Panc1 (cell line): ENCODE measurements around the gene JMJD4. TPM values are rescaled to one million over a fixed set of nuclear protein-coding genes. Genes with fewer than 3 reads are reported as not detected.

ENCODE experiments used
- ATAC-seq: fragments of 200-7000 bp; cut with Tn5 transposase; 2 replicates; pipeline ENCODE4 v1.9.1; 2020; ENCODE audit warnings: mild to moderate bottlenecking, moderate library complexity
- Bru-seq: library from RNA; stranded (reverse); fragments of 400-500 nt; gene quantifications from one replicate; lab custom pipeline; 2021; lab: Mats Ljungman, UMichigan
- BruChase-seq, 2 experiments: library from RNA; stranded (reverse); fragments of 400-500 nt; gene quantifications; one replicate each; lab custom pipeline; 2021; lab: Mats Ljungman, UMichigan
- BruUV-seq: library from RNA; stranded (reverse); fragments of 400-500 nt; replicated peaks from 2 replicates; lab custom pipeline; 2021; lab: Mats Ljungman, UMichigan
- CTCF ChIA-PET: fragments of 300-600 bp; sonication (Branson Sonifier 250); formaldehyde crosslinking; loops from one replicate; lab custom pipeline; 2022; ENCODE audit warnings: antibody characterized with exemption; lab: Charles Lee
- POLR2A ChIA-PET: fragments of 300-600 bp; sonication (Branson Sonifier 250); formaldehyde crosslinking; loops from one replicate; lab custom pipeline; 2022; ENCODE audit warnings: antibody characterized with exemption; lab: Charles Lee
- DNase-seq: peaks from one replicate; pipeline ENCODE4 v3.0.0-alpha.2; 2010; ENCODE audit warnings: low read depth, low spot score
- H3K27ac ChIP-seq: 2 replicates; pipeline ENCODE4 v1.5.1; 2011; ENCODE audit warnings: mild to moderate bottlenecking, low read length, inconsistent platforms
- H3K27me3 ChIP-seq: fragments of 200-500 bp; sonication (Bioruptor generic); 2 replicates; pipeline ENCODE4 v1.6.0; 2014; ENCODE audit warnings: low read length, inconsistent platforms; ENCODE audit not compliant: control insufficient read depth, insufficient read depth
- H3K36me3 ChIP-seq: fragments of 200-500 bp; sonication (Bioruptor generic); 2 replicates; pipeline ENCODE4 v1.5.1; 2014; ENCODE audit warnings: inconsistent platforms, mild to moderate bottlenecking, low read length, moderate library complexity; ENCODE audit not compliant: control insufficient read depth, insufficient read depth
- H3K4me1 ChIP-seq: 2 replicates; pipeline ENCODE4 v1.5.1; 2011; ENCODE audit warnings: inconsistent platforms, mild to moderate bottlenecking, low read length, moderate library complexity; ENCODE audit not compliant: control insufficient read depth, insufficient read depth
- H3K4me3 ChIP-seq, 2 experiments: 2 replicates each; pipeline ENCODE4 v1.5.1; 2011 to 2012; ENCODE audit warnings: low read depth in 2 of 2, low read length in 2 of 2, mild to moderate bottlenecking in 2 of 2, inconsistent platforms in 1 of 2, moderate library complexity in 1 of 2
- H3K9me3 ChIP-seq: fragments of 200-500 bp; sonication (Bioruptor generic); 2 replicates; pipeline ENCODE4 v1.5.1; 2014; ENCODE audit warnings: low read depth, mild to moderate bottlenecking, inconsistent platforms, low read length, moderate library complexity; ENCODE audit not compliant: control insufficient read depth, insufficient read depth
- POLR2AphosphoS5 ChIP-seq: IDR thresholded peaks from 2 replicates; pipeline ENCODE4 v1.6.1; 2012; ENCODE audit warnings: mild to moderate bottlenecking, low read depth, low read length, moderate library complexity
- SIN3A ChIP-seq: IDR thresholded peaks from 2 replicates; pipeline ENCODE4 v1.6.1; 2012; ENCODE audit warnings: low read depth, mild to moderate bottlenecking, low read length, moderate library complexity, borderline replicate concordance; ENCODE audit not compliant: insufficient read depth
- TCF7L2 ChIP-seq: IDR thresholded peaks from 2 replicates; pipeline ENCODE4 v1.6.1; 2011; ENCODE audit warnings: mild to moderate bottlenecking, low read depth, low read length, inconsistent platforms
- in situ Hi-C: cut with HindIII; loops from 2 replicates; pipeline ENCODE4 v1.10.0; 2016; ENCODE audit warnings: low sequenced_read_pairs, low pct_unique_long_range_greater_than_20kb
- intact Hi-C: fragments of 100-400 bp; cut with micrococcal nuclease; formaldehyde crosslinking; loops from one replicate; pipeline ENCODE4 v1.10.0; 2022; ENCODE audit not compliant: unreplicated experiment
- long read RNA-seq: library from polyadenylated mRNA; unstranded; transcript quantifications from one replicate; pipeline ENCODE4 v2.0.0, GENCODE V29; 2021; ENCODE audit not compliant: unreplicated experiment
- polyA plus RNA-seq: library from polyadenylated mRNA; unstranded; fragments of >200 nt; gene quantifications from one replicate; pipeline ENCODE4 v1.2.1, GENCODE V29; 2012; ENCODE audit warnings: missing spikeins; ENCODE audit not compliant: insufficient read length
- total RNA-seq: library from RNA; stranded (reverse); gene quantifications from one replicate; pipeline ENCODE4 v1.2.1, GENCODE V29; 2021; ENCODE audit not compliant: unreplicated experiment
- TF ChIP-seq, protein P1 (sequence below): fragments of 450-650 bp; IDR thresholded peaks from 2 replicates; pipeline ENCODE4 v1.5.1; 2017; ENCODE audit warnings: mild to moderate bottlenecking
- TF ChIP-seq, protein P2 (sequence below), 2 experiments: IDR thresholded peaks; 2 replicates each; pipeline ENCODE4 v1.6.1; 2011 to 2012; ENCODE audit warnings: low read depth in 2 of 2, control low read depth in 1 of 2, low read length in 1 of 2, mild to moderate bottlenecking in 1 of 2, moderate library complexity in 1 of 2; ENCODE audit not compliant: insufficient read depth in 1 of 2

The JMJD4 gene, protein sequence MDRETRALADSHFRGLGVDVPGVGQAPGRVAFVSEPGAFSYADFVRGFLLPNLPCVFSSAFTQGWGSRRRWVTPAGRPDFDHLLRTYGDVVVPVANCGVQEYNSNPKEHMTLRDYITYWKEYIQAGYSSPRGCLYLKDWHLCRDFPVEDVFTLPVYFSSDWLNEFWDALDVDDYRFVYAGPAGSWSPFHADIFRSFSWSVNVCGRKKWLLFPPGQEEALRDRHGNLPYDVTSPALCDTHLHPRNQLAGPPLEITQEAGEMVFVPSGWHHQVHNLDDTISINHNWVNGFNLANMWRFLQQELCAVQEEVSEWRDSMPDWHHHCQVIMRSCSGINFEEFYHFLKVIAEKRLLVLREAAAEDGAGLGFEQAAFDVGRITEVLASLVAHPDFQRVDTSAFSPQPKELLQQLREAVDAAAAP
- total RNA-seq: 27.7 TPM
- 34.7 TPM for polyA plus RNA-seq
- Bru-seq, nascent RNA: percentile 70 among the genes with signal in this experiment
- BruChase-seq, experiment 1, labeled RNA remaining after a 2-hour chase: percentile 68 among the genes with signal in this experiment
- percentile 65 among the genes with signal in this experiment for BruChase-seq, experiment 2, labeled RNA remaining after a 6-hour chase
- long read RNA-seq, transcript JMJD4-201 (6 exons, 2,595 nt): major isoform, 22 of 64 reads
- long read RNA-seq, partial matches to known transcripts: 13 of 64 reads
- long read RNA-seq, other reads (novel, unspliced or antisense): 23 of 64 reads

DNA sequence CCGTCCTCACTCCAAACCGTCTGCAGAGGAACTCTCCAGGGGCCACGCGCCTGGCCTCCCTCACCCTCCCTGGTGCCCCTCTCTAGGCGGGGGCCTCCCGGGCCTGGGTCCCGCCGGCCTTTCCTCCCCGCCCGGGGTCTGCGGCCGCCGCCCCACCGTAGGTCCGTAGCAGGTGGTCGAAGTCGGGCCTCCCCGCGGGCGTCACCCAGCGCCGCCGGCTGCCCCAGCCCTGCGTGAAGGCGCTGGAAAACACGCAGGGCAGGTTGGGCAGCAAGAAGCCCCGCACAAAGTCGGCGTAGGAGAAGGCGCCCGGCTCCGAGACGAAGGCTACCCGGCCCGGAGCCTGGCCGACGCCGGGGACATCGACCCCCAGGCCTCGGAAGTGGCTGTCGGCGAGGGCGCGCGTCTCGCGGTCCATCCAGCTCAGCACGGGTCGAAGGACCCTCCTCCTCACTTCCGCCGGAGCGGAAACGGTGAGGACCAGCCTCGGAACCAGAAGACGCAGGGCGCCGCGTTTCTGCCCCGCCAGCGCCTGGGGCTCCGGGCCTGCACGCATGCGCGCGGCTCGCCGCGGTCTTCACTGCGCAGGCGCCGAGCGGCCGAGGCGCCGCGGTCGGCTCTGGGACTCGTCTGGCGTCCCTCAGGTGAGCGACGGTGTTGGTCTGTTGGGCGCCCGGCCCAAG lies at the start of gene JMJD4, which contains the start of gene SNAP47:
TSS of gene JMJD4 (minus strand) at position 447 of the 683 bp plus-strand sequence. CDS start at position 418, 29 bp downstream.
TSS of gene SNAP47 (plus strand) at position 580 of the 683 bp plus-strand sequence. CDS start 12,302 bp downstream, outside the sequence.
- ATAC-seq (peak; percentile 93), DNase-seq (no peak)
- TF ChIP-seq TCF7L2 (0 out of 2 replicates have a peak, but pooled peaks have one; percentile 25), SIN3A (peak; percentile 86; the same call in 1 of the 2 replicates), POLR2AphosphoS5 (peak; percentile 82)
- TF ChIP-seq, protein P1, sequence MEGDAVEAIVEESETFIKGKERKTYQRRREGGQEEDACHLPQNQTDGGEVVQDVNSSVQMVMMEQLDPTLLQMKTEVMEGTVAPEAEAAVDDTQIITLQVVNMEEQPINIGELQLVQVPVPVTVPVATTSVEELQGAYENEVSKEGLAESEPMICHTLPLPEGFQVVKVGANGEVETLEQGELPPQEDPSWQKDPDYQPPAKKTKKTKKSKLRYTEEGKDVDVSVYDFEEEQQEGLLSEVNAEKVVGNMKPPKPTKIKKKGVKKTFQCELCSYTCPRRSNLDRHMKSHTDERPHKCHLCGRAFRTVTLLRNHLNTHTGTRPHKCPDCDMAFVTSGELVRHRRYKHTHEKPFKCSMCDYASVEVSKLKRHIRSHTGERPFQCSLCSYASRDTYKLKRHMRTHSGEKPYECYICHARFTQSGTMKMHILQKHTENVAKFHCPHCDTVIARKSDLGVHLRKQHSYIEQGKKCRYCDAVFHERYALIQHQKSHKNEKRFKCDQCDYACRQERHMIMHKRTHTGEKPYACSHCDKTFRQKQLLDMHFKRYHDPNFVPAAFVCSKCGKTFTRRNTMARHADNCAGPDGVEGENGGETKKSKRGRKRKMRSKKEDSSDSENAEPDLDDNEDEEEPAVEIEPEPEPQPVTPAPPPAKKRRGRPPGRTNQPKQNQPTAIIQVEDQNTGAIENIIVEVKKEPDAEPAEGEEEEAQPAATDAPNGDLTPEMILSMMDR: no peak
- ChIA-PET CTCF (no interaction called here), POLR2A (no interaction called here)
- Histone ChIP-seq H3K9me3 (no peaks in the 10 kb centered on the region), H3K27me3 (no peaks in the 10 kb centered on the region), H3K4me1 (peaks cover 22% of the 10 kb centered on the region), H3K4me3 (peak within 1 kb of the TSS; percentile 80 to 91), H3K36me3 (peaks cover 3% of the 10 kb centered on the region), H3K27ac (peak within 1 kb of the TSS; percentile 93)
- intact Hi-C loops: no loop called here
- in situ Hi-C loops: no loop called here
- BruUV-seq: no TSS peak

DNA sequence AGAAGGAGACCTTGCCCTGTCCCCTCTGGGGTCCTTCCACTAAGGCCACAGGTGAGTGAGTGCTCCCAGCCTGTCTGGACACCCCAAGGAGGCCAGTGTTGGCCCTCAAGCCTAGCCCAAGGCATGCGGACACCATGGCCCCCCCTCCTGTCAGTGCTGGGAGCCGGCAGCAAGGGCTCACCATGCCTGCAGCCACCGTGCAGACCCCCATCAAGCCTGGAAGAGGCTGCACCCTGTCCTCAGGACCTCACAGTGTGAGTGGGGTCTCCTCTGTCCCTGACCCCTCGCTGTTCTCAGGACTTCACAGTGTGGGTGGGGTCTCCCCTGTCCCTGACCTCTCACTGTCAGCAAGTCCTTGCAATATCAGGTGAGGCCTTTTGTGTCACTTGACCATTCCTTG lies 47.1 kb upstream of the JMJD4 start:
- Histone ChIP-seq H3K4me1 (peaks cover 4% of the 10 kb centered on the region), H3K9me3 (no peaks in the 10 kb centered on the region), H3K27ac (no peak overlapping the region), H3K36me3 (no peaks in the 10 kb centered on the region), H3K27me3 (no peaks in the 10 kb centered on the region), H3K4me3 (no peak overlapping the region)
- intact Hi-C loops (no loop called here), in situ Hi-C loops (no loop called here)
- no peak for DNase-seq
- TF ChIP-seq, protein P1: no peak
- TF ChIP-seq TCF7L2 (no peak), SIN3A (no peak)
- TF ChIP-seq, protein P2, sequence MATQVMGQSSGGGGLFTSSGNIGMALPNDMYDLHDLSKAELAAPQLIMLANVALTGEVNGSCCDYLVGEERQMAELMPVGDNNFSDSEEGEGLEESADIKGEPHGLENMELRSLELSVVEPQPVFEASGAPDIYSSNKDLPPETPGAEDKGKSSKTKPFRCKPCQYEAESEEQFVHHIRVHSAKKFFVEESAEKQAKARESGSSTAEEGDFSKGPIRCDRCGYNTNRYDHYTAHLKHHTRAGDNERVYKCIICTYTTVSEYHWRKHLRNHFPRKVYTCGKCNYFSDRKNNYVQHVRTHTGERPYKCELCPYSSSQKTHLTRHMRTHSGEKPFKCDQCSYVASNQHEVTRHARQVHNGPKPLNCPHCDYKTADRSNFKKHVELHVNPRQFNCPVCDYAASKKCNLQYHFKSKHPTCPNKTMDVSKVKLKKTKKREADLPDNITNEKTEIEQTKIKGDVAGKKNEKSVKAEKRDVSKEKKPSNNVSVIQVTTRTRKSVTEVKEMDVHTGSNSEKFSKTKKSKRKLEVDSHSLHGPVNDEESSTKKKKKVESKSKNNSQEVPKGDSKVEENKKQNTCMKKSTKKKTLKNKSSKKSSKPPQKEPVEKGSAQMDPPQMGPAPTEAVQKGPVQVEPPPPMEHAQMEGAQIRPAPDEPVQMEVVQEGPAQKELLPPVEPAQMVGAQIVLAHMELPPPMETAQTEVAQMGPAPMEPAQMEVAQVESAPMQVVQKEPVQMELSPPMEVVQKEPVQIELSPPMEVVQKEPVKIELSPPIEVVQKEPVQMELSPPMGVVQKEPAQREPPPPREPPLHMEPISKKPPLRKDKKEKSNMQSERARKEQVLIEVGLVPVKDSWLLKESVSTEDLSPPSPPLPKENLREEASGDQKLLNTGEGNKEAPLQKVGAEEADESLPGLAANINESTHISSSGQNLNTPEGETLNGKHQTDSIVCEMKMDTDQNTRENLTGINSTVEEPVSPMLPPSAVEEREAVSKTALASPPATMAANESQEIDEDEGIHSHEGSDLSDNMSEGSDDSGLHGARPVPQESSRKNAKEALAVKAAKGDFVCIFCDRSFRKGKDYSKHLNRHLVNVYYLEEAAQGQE (IDR thresholded peaks at IDR 0.05; ENCODE audit: insufficient read depth in 1 of 2, low read depth in 2 of 2, low read length in 1 of 2): no peak
- POLR2A ChIA-PET: no interaction called here
- no peak for ATAC-seq
- CTCF ChIA-PET: no interaction called here
- BruUV-seq: no TSS peak
